GM06990 (cell line): ENCODE measurements around the gene PLCE1.

Source experiments
- DNase-seq: peaks from one replicate; pipeline ENCODE4 v3.0.0-alpha.2; 2011; ENCODE audit not compliant: insufficient read length; ENCODE audit errors: extremely low read depth
- H3K27me3 ChIP-seq: replicated peaks from 2 replicates; pipeline ENCODE4 v1.6.0; 2011; ENCODE audit warnings: low read length; ENCODE audit not compliant: control insufficient read depth, insufficient read depth
- H3K36me3 ChIP-seq: 2 replicates; pipeline ENCODE4 v1.5.1; 2011; ENCODE audit warnings: low read length; ENCODE audit not compliant: control insufficient read depth, insufficient read depth
- H3K4me3 ChIP-seq: replicated peaks from 2 replicates; pipeline ENCODE4 v1.5.1; 2011; ENCODE audit warnings: low read depth, mild to moderate bottlenecking, control low read depth, low read length
- TF ChIP-seq, protein P1 (sequence below): IDR thresholded peaks from 2 replicates; pipeline ENCODE4 v1.5.1; 2011; ENCODE audit warnings: low read length, control low read depth, mild to moderate bottlenecking, inconsistent platforms; ENCODE audit not compliant: insufficient read depth, poor library complexity, severe bottlenecking

The PLCE1 gene

DNA sequence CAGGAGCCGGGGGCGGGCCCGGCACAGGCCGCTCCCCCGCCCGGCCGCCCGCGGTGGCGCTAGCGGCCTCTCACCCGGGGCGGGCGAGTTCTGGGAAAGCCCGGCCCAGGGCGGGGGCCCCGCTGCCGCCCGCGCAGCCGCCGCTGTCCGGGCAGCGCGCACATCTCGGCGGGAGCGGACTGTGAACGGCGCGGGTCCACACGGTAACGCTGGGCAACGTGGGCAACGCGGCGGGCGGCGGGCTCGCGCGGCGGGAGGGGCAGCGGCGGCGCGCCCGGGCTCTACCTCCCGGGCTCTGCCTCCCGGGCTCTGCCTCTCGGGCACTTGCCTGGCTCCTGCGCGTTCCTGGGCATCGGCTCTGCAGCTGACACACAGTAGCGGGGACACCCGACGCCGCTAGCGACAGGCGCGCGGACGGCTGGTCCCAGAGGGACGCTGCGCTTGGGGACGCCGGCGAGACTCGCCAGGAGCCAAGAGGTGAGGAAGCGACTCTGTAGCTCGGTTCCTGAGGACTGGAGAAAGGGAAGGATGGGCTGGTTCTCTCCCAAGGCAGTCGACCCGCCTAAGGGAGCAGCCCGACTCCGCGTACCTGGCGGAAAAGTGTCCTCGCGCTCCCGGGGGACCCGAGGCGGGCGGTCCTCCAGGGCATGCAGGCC, at the start of gene PLCE1:
Gene PLCE1 (plus strand): TSS at position 150 of the 656 bp plus-strand sequence. CDS start 37,116 bp downstream, outside the sequence.
- TF ChIP-seq, protein P1, sequence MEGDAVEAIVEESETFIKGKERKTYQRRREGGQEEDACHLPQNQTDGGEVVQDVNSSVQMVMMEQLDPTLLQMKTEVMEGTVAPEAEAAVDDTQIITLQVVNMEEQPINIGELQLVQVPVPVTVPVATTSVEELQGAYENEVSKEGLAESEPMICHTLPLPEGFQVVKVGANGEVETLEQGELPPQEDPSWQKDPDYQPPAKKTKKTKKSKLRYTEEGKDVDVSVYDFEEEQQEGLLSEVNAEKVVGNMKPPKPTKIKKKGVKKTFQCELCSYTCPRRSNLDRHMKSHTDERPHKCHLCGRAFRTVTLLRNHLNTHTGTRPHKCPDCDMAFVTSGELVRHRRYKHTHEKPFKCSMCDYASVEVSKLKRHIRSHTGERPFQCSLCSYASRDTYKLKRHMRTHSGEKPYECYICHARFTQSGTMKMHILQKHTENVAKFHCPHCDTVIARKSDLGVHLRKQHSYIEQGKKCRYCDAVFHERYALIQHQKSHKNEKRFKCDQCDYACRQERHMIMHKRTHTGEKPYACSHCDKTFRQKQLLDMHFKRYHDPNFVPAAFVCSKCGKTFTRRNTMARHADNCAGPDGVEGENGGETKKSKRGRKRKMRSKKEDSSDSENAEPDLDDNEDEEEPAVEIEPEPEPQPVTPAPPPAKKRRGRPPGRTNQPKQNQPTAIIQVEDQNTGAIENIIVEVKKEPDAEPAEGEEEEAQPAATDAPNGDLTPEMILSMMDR = no peak
- DNase-seq = peak; percentile 18
- Histone ChIP-seq H3K27me3 (peaks cover 2% of the 10 kb centered on the region), H3K4me3 (no peak within 1 kb of the TSS; the same call in 1 of the 2 replicates), H3K36me3 (no peaks in the 10 kb centered on the region)

DNA sequence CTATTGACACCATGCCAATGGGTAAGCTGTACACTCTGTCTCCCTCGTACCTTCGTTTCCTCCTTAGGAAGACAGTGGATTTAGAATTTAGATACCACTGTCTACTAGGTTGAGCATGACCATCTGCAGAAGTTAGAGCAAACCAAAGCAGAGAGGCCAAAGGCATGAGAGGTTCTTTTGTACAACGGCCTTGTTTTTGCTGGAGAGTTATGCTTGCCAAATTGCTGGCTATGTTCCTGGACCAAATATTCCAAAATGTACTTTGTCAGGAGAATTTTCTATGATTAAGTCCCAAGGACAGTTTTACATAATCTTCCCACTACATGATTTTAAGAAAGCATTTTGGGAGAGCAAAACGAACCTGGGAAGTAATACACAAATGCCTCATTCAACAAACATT, 47.9 kb upstream of the PLCE1 start:
- TF ChIP-seq, protein P1 = no peak
- no peak for DNase-seq
- no peak overlapping the region for H3K4me3 ChIP-seq
- no peaks in the 10 kb centered on the region for H3K27me3 ChIP-seq
- no peaks in the 10 kb centered on the region for H3K36me3 ChIP-seq

DNA sequence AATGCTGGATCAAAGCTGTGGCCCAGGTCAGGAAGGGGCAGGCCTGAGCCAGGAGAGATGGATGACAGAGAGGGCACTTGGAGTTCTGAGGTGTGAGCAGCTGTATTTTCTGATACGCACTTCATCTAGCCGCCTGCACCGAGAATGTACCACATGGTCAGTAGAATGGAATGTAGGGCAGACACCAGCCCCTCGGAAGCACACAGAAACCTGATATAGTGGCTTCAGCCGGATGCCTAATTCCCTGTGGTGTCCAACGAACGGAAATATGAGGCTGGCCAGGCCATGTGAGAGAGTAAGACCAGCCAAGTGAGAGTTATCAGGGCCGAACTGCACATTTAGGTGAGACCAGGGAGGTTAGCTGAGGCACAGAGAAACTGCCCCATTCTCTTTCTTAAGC, 46.7 kb upstream of the PLCE1 start:
- no peaks in the 10 kb centered on the region for H3K27me3 ChIP-seq
- H3K4me3 ChIP-seq = no peak overlapping the region
- DNase-seq = no peak
- no peaks in the 10 kb centered on the region for H3K36me3 ChIP-seq
- TF ChIP-seq, protein P1 = no peak

DNA sequence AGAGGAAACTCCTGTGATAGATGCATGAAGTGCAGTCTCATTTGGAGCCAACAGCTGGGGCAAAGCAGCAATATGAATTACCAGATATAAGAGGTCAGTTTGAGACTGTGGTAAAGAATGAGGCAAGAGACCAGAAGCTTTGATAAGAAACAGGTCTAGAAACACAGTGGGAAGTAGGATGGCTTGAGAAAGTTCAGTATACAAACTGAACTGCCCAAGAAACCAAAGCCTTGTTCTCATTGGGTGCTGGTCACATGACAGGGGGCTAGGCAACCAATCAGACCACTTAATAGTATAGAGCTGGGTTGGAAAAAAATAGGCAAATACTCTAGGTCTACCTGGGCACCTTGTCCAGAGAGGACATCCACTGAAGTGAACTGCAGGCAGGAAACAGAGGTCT, 46.2 kb upstream of the PLCE1 start:
- Histone ChIP-seq H3K27me3 (no peaks in the 10 kb centered on the region), H3K4me3 (no peak overlapping the region), H3K36me3 (no peaks in the 10 kb centered on the region)
- TF ChIP-seq, protein P1 = no peak
- DNase-seq = no peak

DNA sequence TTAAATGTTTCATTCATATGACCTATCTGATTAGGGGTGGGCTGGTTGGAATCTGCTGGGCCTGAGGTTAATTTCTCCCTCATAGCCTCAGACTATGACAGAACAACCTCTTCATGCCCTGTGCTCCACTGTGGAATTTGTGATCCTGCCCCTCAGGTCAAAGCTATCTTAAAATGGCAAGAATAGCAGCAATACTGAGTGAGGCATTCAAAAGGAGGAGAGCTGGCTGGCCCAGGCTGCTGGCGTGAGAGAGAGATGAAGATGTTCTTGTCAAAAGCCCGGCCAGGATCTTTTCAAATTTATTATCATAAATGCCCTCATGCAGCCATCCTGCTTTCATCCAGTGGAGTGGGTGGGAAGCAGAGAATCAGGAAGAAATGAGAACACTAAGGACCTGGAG, 41.8 kb upstream of the PLCE1 start:
- Histone ChIP-seq H3K36me3 (no peaks in the 10 kb centered on the region), H3K4me3 (no peak overlapping the region), H3K27me3 (no peaks in the 10 kb centered on the region)
- TF ChIP-seq, protein P1 = no peak
- DNase-seq = no peak

DNA sequence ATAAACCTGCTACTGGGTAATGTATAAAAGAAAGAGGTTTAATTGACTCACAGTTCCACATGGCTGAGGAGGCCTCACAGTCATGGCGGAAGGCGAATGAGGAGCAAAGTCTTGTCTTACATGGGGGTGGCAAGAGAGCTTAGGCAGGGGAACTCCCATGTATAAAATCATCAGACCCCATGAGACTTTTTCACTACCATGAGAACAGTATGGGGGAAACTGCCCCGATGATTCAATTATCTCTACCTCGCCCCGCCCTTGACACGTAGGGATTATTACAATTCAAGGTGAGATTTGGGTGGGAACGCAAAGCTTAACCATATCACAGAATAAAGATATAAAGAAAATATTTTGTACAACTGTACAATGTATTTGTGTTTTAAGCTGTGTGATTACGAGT, 39.4 kb upstream of the PLCE1 start:
- H3K27me3 ChIP-seq = no peaks in the 10 kb centered on the region
- no peak for DNase-seq
- TF ChIP-seq, protein P1 = no peak
- H3K4me3 ChIP-seq = no peak overlapping the region
- H3K36me3 ChIP-seq = no peaks in the 10 kb centered on the region
